Right lobe of liver (tissue), 6 donors: ENCODE measurements around the gene PTBP2. TPM values are rescaled to one million over a fixed set of nuclear protein-coding genes. Genes with fewer than 3 reads are reported as not detected.

Source experiments
- ATAC-seq, 4 donors: fragments of 200-7000 bp; cut with Tn5 transposase; one replicate each; pipeline ENCODE4 v1.9.1; 2020; ENCODE audit warnings: mild to moderate bottlenecking in 4 of 4, moderate library complexity in 4 of 4
- DNase-seq, 3 donors: peaks; one replicate each; pipeline ENCODE4 v3.0.0-alpha.2; 2020
- H3K27ac ChIP-seq, 3 donors: fragments of 200-600 bp; one replicate each; pipeline ENCODE4 v1.8.0; 2022
- H3K27me3 ChIP-seq, 2 donors: fragments of 200-600 bp; one replicate each; pipeline ENCODE4 v1.8.0; 2022
- H3K36me3 ChIP-seq, 4 donors: fragments of 200-600 bp; sonication (generic) in 1 of 4; one replicate each; pipeline versions ENCODE4 v1.5.1 to v1.8.0; 2017 to 2022; ENCODE audit warnings: control low read depth in 1 of 4
- H3K4me1 ChIP-seq, 4 donors: fragments of 200-600 bp; sonication (generic) in 1 of 4; one replicate each; pipeline versions ENCODE4 v1.5.1 to v1.8.0; 2017 to 2022; ENCODE audit warnings: control low read depth in 1 of 4
- H3K4me3 ChIP-seq, 3 donors: fragments of 200-600 bp; one replicate each; pipeline ENCODE4 v1.8.0; 2022
- H3K9me3 ChIP-seq, 4 donors: fragments of 200-600 bp; sonication (generic) in 1 of 4; one replicate each; pipeline versions ENCODE4 v1.5.1 to v1.8.0; 2017 to 2022; ENCODE audit warnings: control low read depth in 1 of 4
- CTCF ChIP-seq, 4 donors: fragments of 200-600 bp in 3 of 4; fragments of 450-650 bp in 1 of 4; IDR thresholded peaks; one replicate each; pipeline versions ENCODE4 v1.5.1 to v1.8.0; 2016 to 2022; ENCODE audit warnings: antibody characterized with exemption in 4 of 4, mild to moderate bottlenecking in 2 of 4
- POLR2A ChIP-seq: fragments of 450-650 bp; IDR thresholded peaks from one replicate; pipeline ENCODE4 v1.6.1; 2017; ENCODE audit warnings: antibody characterized with exemption, mild to moderate bottlenecking
- WGBS: methylation state at CpG from one replicate; pipeline ENCODE4 v1.1.6; 2018; ENCODE audit warnings: low coverage, low lambda C conversion rate; ENCODE audit not compliant: insufficient coverage; ENCODE audit errors: missing lambda C conversion rate; 5-methylcytosine and 5-hydroxymethylcytosine counted together
- intact Hi-C, 2 donors: fragments of 100-400 bp; cut with DNase I; formaldehyde crosslinking; loops; one replicate each; pipeline versions ENCODE4 v1.11.2 to v1.14.1; 2022
- total RNA-seq, 6 experiments: library from RNA; depleted of rRNA in 2 of 6; stranded (reverse); fragments of >200 nt in 2 of 6; fragmentation: NEBNext Ultra II Directional in 3 of 6; extraction: Animal tissue kit (Norgen Biotek cat#: 25700) in 3 of 6; gene quantifications; one replicate each; pipeline versions ENCODE4 v1.1.0 to v1.2.4, GENCODE V29; 2016 to 2023
- donor health status: DM: no; HTN: yes; CAD: no.
- donor health status: DM: no; HTN: no; CAD: no.
- donor health status: DM: no; HTN: no; CAD: no.
- donor health status: DM: no; HTN: yes; CAD: no.
- donor health status: DM: no; HTN: yes; CAD: no.

Gene PTBP2
- total RNA-seq, 6 experiments from 2014 or later = 3.6 to 20.1 (median 6.0) TPM

GRCh38 chr1:96707023-96707422 lies 14.6 kb upstream of the PTBP2 start:
- no peak for ATAC-seq
- 77% methylated on average over 3 of the region's 3 CpGs for WGBS

GRCh38 chr1:96708482-96708881 lies 13.1 kb upstream of the PTBP2 start:
- H3K9me3 ChIP-seq = no peaks in the 10 kb centered on the region
- DNase-seq (no peak), ATAC-seq (no peak)
- H3K36me3 ChIP-seq = no peaks in the 10 kb centered on the region
- TF ChIP-seq POLR2A (no peak), CTCF (IDR thresholded peaks at IDR 0.05) (no peak)
- no peaks in the 10 kb centered on the region for H3K27me3 ChIP-seq
- 79% methylated on average over 4 of the region's 4 CpGs for WGBS
- no peaks in the 10 kb centered on the region for H3K4me1 ChIP-seq
- intact Hi-C loops = no loop called here
- no peak overlapping the region for H3K4me3 ChIP-seq
- no peak overlapping the region for H3K27ac ChIP-seq

More at GRCh38 chr1:96707023-96707422, 14.6 kb upstream of the PTBP2 start:
- H3K27me3 ChIP-seq = no peaks in the 10 kb centered on the region
- intact Hi-C loops = no loop called here
- H3K9me3 ChIP-seq = no peaks in the 10 kb centered on the region
- TF ChIP-seq CTCF (IDR thresholded peaks at IDR 0.05) = no peak
- no peak for TF ChIP-seq POLR2A
- H3K4me1 ChIP-seq = no peaks in the 10 kb centered on the region
- no peak overlapping the region for H3K27ac ChIP-seq
- H3K4me3 ChIP-seq = no peak overlapping the region
- no peak for DNase-seq
- no peaks in the 10 kb centered on the region for H3K36me3 ChIP-seq

GRCh38 chr1:96710708-96711477 lies 10.7 kb upstream of the PTBP2 start:
- TF ChIP-seq POLR2A (no peak), CTCF (IDR thresholded peaks at IDR 0.05) (no peak)
- intact Hi-C loops = no loop called here
- Histone ChIP-seq H3K27ac (no peak overlapping the region), H3K36me3 (no peaks in the 10 kb centered on the region), H3K27me3 (no peaks in the 10 kb centered on the region), H3K4me3 (no peak overlapping the region), H3K4me1 (no peaks in the 10 kb centered on the region), H3K9me3 (no peaks in the 10 kb centered on the region)
- 50% methylated on average over 2 of the region's 4 CpGs for WGBS
- no peak for ATAC-seq
- DNase-seq = no peak

- Histone ChIP-seq H3K27ac (no peak overlapping the region), H3K4me3 (no peak overlapping the region), H3K9me3 (no peaks in the 10 kb centered on the region), H3K36me3 (no peaks in the 10 kb centered on the region), H3K4me1 (no peaks in the 10 kb centered on the region), H3K27me3 (no peaks in the 10 kb centered on the region)
- intact Hi-C loops = no loop called here
- DNase-seq (no peak), ATAC-seq (no peak)
- no peak for TF ChIP-seq CTCF (IDR thresholded peaks at IDR 0.05)
- no peak for TF ChIP-seq POLR2A
- WGBS = 71% methylated on average over 3 of the region's 3 CpGs
Measured at GRCh38 chr1:96713649-96714048, 7.9 kb upstream of the PTBP2 start.
